RCC 7860 (cell line): ENCODE measurements around the gene RPL36AL.
"Not testable (repeated sequence)": the region's sequence is repeated elsewhere in the genome, so short reads cannot be mapped to it uniquely, and the experiment has no call there.

Experiments
- DNase-seq: peaks from one replicate; pipeline ENCODE4 v3.0.0-alpha.2; 2015; ENCODE audit warnings: low spot score
- FAIRE-seq: peaks from 2 replicates; lab custom pipeline; 2012; peaks lifted over from hg19 to GRCh38; lab: Jason Lieb, UNC

The RPL36AL gene

DNA sequence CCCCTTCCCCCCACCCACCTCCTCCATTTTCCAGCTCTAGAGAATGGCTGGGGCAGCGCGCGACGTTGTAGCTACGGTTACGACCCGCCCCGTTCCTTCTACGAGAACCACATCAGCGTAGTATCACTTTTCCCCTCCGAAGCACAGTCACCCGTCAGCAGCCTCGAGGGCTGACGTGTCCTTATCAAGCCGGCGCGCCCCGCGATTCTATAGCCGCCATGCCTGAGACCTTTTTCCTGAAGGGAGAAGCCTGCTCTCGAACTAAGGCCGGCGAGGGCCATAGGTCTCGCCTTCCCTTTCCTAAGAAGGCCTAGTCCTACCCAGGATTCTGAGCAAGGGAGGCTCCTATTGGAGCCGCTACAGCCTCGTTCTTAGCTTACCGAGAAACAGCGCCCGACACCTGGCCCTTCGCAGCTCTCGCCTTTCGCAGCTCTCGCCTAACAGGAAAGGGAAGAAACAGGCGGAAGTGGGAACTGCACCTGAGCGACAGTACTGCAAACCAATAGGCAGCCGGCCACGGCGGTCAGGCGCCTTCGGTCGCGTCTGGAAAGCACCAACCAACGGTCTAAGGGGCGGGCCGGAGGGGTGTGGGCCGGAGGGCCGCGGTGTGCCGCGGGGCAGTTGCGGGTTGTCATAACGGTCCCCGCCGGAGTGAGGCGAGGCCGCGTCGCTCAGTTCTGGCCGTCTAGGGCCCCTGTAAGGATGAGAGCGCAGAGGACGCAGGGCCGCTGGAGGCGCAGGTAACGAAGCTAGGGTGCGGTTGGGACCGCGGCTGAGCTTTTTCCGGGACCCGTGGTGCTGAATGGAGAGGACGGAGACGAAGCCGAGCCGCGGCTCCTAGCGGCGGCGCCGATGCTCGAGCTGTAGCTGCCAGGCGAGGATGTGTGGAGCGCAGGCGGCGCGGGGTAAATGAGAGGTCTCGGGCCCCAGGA is at the start of gene RPL36AL, which contains the start of gene MGAT2:
TSS of gene RPL36AL (minus strand) at position 445 of the 932 bp plus-strand sequence. CDS start 1,522 bp downstream, outside the sequence.
TSS of gene MGAT2 (plus strand) at position 618 of the 932 bp plus-strand sequence. CDS start 470 bp downstream, outside the sequence.
- no peak for FAIRE-seq
- peak; percentile 91 for DNase-seq

GRCh38 chr14:49659526-49660455 is 39.4 kb upstream of the RPL36AL start:
- no peak for FAIRE-seq

DNA sequence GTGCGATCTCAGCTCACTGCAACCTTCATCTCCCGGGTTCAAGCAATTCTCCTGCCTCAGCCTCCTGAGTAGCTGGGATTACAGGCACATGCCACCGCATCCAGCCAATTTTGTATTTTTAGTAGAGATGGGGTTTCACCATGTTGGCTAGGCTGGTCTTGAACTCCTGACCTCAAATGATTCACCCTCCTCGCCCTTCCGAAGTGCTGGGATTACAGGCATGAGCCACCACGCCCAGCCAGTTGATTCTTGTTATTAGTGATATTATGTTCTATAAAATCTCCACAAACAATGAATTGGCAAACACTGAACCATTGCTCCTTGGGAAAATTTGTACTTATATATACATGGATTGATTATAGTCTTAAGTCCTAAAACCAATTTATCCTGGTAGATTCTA is 37.1 kb upstream of the RPL36AL start:
- not testable (repeated sequence) for DNase-seq, FAIRE-seq

More at GRCh38 chr14:49659526-49660455, 39.4 kb upstream of the RPL36AL start:
- DNase-seq, result no peak

GRCh38 chr14:49654511-49654910 is 34.1 kb upstream of the RPL36AL start:
- FAIRE-seq, result no peak

DNA sequence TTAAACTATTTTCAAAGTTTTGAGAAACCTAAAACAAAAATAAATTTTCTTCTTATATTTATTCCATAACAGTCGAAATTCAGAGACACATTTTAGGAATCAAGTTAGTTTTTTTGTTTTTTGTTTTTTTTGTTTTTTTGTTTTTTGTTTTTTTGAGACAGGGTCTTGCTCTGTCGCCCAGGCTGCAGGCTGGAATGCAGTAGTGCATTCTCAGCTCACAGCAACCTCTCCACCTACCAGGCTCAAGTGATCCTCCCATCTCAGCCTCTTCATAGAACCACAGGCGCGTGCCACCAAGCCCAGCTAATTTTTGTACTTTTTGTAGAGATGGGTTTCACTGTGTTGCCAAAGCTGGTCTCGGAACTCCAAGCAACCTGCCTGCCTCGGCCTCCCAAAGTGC is 33.1 kb upstream of the RPL36AL start:
- DNase-seq (no peak), FAIRE-seq (no peak)

More at GRCh38 chr14:49654511-49654910, 34.1 kb upstream of the RPL36AL start:
- no peak for DNase-seq

DNA sequence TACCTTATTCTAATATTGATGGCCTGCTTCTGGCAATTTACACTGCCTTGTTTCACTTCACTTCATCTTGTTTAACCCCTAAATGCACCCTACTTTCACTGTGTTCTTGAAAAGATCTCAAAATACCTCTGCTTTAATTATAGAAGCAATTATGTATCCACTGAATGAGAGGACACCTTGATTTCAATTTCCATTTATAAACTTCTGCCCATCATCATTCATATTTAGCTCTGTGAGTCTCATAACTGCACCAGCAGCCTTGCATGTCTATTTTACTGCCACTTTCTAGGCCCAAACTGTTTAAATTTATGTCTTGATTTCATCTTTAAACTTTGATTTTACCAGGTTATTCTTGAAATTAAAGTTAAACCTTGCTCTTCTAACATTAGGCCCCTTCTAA is 21.7 kb upstream of the RPL36AL start:
- FAIRE-seq (no peak), DNase-seq (no peak)

GRCh38 chr14:49641697-49642129 is 21.3 kb upstream of the RPL36AL start:
- peak; percentile 64 for FAIRE-seq

GRCh38 chr14:49640540-49641417 is 20.4 kb upstream of the RPL36AL start:
- no peak for FAIRE-seq
- DNase-seq, result no peak

More at GRCh38 chr14:49641697-49642129, 21.3 kb upstream of the RPL36AL start:
- DNase-seq, result peak; percentile 52

DNA sequence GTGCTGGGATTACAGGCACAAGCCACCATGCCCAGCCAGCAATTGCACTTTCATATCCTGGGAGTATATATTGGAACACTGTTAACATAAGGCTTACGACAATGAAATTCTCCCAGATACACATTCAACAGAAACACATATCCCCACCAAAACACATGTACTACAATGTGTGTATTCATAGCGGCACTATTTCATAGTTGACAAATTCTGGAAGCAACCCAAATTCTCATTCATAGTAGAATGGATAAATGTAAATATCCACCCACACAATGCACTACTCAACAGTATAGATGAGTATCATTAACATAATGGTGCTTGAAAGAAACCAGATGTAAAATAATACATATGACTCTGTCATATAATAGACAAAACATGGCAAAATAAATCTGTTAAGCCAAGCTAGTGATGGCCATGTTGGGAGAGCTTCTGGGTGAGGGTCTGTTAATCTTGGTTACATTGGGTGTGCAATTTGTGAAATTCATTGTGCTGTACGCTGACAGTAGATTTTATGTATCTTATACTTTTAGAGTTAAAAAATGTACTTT is 17.2 kb upstream of the RPL36AL start:
- DNase-seq, result no peak
- FAIRE-seq, result no peak

DNA sequence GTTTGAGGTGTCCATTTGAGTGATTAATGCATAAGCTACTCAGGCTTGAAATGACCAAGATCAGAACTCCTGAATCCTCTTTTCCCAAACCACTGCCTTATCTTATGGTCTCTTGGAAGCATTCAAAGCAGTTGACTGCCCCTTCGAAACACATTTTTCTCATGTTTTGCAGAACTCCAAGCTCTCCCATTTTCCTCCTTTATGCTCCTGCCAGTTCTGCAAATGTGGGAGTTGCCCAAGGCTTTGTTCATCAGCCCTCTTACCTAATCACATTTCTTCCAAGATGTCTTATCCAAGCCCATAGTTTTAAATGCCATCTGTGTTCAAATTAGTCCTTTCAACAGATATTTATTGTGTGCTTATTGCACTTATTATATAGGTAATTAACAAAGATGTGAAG is 16.4 kb upstream of the RPL36AL start:
- FAIRE-seq (no peak), DNase-seq (no peak)

GRCh38 chr14:49634547-49635334 is 14.3 kb upstream of the RPL36AL start, which contains the start of gene DNAAF2:
Gene DNAAF2, minus strand, starts transcription at chr14:49635244. Its CDS starts 95 bp downstream, at chr14:49635149.
- FAIRE-seq, result no peak

DNA sequence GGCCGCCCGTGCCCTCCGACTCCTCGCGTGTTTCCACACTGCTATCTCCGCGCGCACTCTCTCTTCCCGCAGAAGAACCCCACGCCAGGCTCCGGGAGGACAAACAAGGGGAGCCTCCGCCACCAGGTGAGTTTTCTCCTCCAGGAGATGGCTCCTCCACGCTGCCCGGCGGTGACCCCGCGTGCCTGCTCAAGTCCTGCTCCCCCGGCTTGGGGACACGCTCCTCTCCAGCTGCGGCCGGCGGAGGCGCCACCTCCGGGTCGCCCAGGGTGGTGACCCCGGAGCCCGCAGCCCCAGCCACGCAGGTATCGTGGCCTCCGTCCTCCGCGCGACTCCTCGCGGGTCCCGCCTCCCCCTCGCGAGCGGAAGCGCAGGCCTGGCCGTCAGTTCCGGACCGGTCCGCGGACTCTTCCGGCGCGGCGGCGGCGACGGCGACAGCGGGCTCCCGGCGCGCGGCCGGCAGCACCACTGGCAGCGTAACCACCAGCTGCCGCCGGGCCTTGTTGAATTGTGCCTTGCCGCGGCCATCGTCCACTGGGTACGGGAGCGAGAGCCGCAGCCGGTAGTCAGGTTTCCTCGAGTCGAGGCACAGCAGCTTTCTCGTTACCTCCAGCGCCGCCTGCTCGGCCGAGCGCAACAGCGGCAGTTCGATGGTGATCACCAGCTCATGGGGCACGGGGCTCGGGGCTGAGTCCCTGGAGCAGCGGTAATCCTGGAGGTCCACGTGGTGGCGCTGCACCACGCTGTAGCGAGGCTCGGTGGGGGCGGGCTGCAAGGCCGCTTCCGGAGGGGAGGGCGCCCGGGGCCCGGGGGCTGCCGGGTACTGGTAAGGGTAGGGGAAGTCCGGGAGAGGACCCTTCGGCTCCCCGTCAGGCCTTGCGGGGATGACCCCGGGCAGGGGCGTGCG is 13.5 kb upstream of the RPL36AL start:
- no peak for FAIRE-seq
- DNase-seq, result peak; percentile 70

More at GRCh38 chr14:49634547-49635334, 14.3 kb upstream of the RPL36AL start, which contains the start of gene DNAAF2:
- DNase-seq, result peak; percentile 60

DNA sequence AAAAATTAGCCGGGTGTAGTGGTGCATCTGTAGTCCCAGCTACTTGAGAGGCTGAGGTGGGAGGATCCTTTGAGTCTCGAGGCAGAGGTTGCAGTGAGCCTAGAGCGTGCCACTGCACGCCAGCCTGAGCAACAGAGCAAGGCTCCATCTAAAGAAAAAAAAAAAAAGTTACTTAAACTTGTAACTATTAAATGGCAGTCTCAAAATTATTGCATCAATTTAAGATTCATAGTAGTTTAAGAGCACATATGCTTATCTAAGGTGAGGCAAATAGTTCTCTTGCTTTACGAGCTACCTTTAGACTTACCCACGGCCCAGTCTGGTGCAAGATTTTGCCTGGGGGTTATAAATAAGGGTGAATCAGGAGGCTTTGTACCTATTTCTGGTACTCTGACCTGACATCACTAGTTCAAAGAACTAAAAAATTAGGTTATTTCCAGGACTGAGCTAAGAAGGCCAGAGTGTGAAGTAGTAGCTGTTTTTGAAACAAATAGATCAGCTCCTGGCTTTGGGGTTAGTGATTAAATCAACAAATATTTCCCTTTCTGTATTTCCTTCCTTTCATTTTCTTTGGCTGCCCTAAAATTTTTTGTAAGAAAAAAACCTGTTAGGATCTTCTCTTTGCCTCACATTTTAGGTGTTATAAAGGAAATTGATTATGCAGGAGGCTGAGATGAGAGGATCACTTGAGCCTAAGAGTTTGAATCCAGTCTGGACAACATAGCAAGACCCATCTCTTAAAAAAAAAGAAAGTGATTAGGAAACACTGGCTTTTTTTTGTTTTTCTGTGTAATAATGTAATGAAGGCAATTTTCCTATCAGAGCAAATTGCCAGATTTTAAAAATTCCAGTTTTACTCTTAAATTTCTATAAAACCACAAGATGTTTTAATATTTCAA is 3.8 kb upstream of the RPL36AL start:
- FAIRE-seq (no peak), DNase-seq (no peak)

GRCh38 chr14:49623387-49623786 is 3.0 kb upstream of the RPL36AL start:
- FAIRE-seq (no peak), DNase-seq (no peak)

GRCh38 chr14:49622022-49622607 is 1.7 kb upstream of the RPL36AL start:
- FAIRE-seq, result no peak
- no peak for DNase-seq
